H1 (cell line): ENCODE results near the gene CMTM2. TPM values are rescaled to one million over a fixed set of nuclear protein-coding genes. Genes with fewer than 3 reads are reported as not detected.

Source experiments
- CTCF ChIA-PET: fragments of 300-600 bp; sonication (Branson Sonifier 250); formaldehyde crosslinking; loops from one replicate; lab custom pipeline; 2021; ENCODE audit not compliant: partially characterized antibody; lab: Charles Lee
- POLR2A ChIA-PET: fragments of 300-600 bp; sonication (Branson Sonifier 250); formaldehyde crosslinking; loops from one replicate; lab custom pipeline; 2021; ENCODE audit warnings: inconsistent platforms; ENCODE audit not compliant: partially characterized antibody; lab: Charles Lee
- DNase-seq, 2 experiments: peaks; one replicate each; pipeline versions ENCODE4 v3.0.0 to v3.0.0-alpha.2; 2010 to 2022; ENCODE audit warnings: low spot score in 2 of 2, low read depth in 1 of 2, mixed read lengths in 1 of 2
- FAIRE-seq: peaks from 2 replicates; lab custom pipeline; 2011; peaks lifted over from hg19 to GRCh38; lab: Jason Lieb, UNC
- H2AFZ ChIP-seq: 2 replicates; pipeline ENCODE4 v1.8.1; 2012; ENCODE audit warnings: low read length, inconsistent platforms
- H2AK5ac ChIP-seq: 2 replicates; pipeline ENCODE4 v1.6.1; 2013; ENCODE audit warnings: low read depth, low read length
- H2BK120ac ChIP-seq: replicated peaks from 2 replicates; pipeline ENCODE3; 2013; ENCODE audit warnings: low read depth, low read length, inconsistent platforms
- H2BK12ac ChIP-seq: 2 replicates; pipeline ENCODE4 v1.6.1; 2013; ENCODE audit warnings: low read depth, low read length
- H2BK15ac ChIP-seq: 2 replicates; pipeline ENCODE4 v1.6.1; 2013; ENCODE audit warnings: low read length
- H2BK20ac ChIP-seq: 2 replicates; pipeline ENCODE4 v1.6.1; 2013; ENCODE audit warnings: low read length
- H2BK5ac ChIP-seq: 2 replicates; pipeline ENCODE4 v1.6.1; 2013; ENCODE audit warnings: low read depth, low read length
- H3K14ac ChIP-seq: 2 replicates; pipeline ENCODE4 v1.6.1; 2013; ENCODE audit warnings: inconsistent platforms; ENCODE audit not compliant: insufficient read length
- H3K18ac ChIP-seq: 2 replicates; pipeline ENCODE4 v1.6.1; 2013; ENCODE audit warnings: low read length; ENCODE audit errors: extremely low read depth
- H3K23ac ChIP-seq: 2 replicates; pipeline ENCODE4 v1.6.1; 2013; ENCODE audit warnings: inconsistent platforms; ENCODE audit not compliant: insufficient read length
- H3K23me2 ChIP-seq: 2 replicates; pipeline ENCODE4 v1.6.1; 2013; ENCODE audit warnings: low read depth, low read length
- H3K27ac ChIP-seq: 2 replicates; pipeline ENCODE4 v1.6.1; 2011; ENCODE audit warnings: low read depth, low read length, inconsistent platforms
- H3K27me3 ChIP-seq, 4 experiments: replicated peaks in 1 of 4; 1 replicate in 1 of 4; 2 replicates in 3 of 4; pipeline versions ENCODE4 v1.6.1 to v1.8.1; 2011 to 2013; ENCODE audit warnings: low read length in 3 of 4, mild to moderate bottlenecking in 3 of 4, inconsistent platforms in 2 of 4, mixed read lengths in 2 of 4, moderate library complexity in 1 of 4; ENCODE audit not compliant: control insufficient read depth in 3 of 4, insufficient read depth in 3 of 4; ENCODE audit errors: extremely low read depth in 1 of 4
- H3K36me3 ChIP-seq, 4 experiments: 2 replicates each; pipeline versions ENCODE4 v1.6.1 to v1.8.1; 2011 to 2013; ENCODE audit warnings: mild to moderate bottlenecking in 4 of 4, low read length in 3 of 4, moderate library complexity in 2 of 4, control low read depth in 1 of 4, inconsistent platforms in 1 of 4; ENCODE audit not compliant: insufficient read depth in 4 of 4, control insufficient read depth in 2 of 4
- H3K4ac ChIP-seq: replicated peaks from 2 replicates; pipeline ENCODE3; 2013; ENCODE audit warnings: low read length, low read depth, mixed read lengths, inconsistent platforms; ENCODE audit not compliant: insufficient read length
- H3K4me1 ChIP-seq, 4 experiments: replicated peaks in 1 of 4; 1 replicate in 1 of 4; 2 replicates in 3 of 4; pipeline versions ENCODE4 v1.6.1 to v1.8.1; 2011 to 2013; ENCODE audit warnings: low read length in 3 of 4, inconsistent platforms in 2 of 4, mixed read lengths in 1 of 4; ENCODE audit not compliant: insufficient read depth in 4 of 4, control insufficient read depth in 3 of 4
- H3K4me2 ChIP-seq, 2 experiments: 2 replicates each; pipeline versions ENCODE4 v1.6.1 to v1.8.1; 2011 to 2013; ENCODE audit warnings: low read depth in 2 of 2, low read length in 2 of 2, control low read depth in 1 of 2, inconsistent platforms in 1 of 2, mild to moderate bottlenecking in 1 of 2; ENCODE audit not compliant: insufficient read depth in 1 of 2
- H3K4me3 ChIP-seq, 4 experiments: fragments of 200-600, 300-600 bp in 1 of 4; sonication (generic), shearing (Covaris generic), sonication (Bioruptor Twin) in 1 of 4; 2 replicates each; pipeline versions ENCODE4 v1.5.1 to v1.8.1; 2011 to 2016; ENCODE audit warnings: low read length in 4 of 4, low read depth in 3 of 4, control low read depth in 2 of 4, inconsistent platforms in 2 of 4, mild to moderate bottlenecking in 2 of 4, mixed read lengths in 1 of 4, moderate library complexity in 1 of 4; ENCODE audit not compliant: insufficient read depth in 2 of 4; ENCODE audit errors: extremely low read depth in 1 of 4
- H3K56ac ChIP-seq: replicated peaks from 2 replicates; pipeline ENCODE3; 2013; ENCODE audit warnings: low read depth, mild to moderate bottlenecking, mixed read lengths, low read length, inconsistent platforms; ENCODE audit not compliant: insufficient read length
- H3K79me1 ChIP-seq: 2 replicates; pipeline ENCODE4 v1.6.1; 2013; ENCODE audit warnings: low read depth, low read length, control low read depth
- H3K79me2 ChIP-seq, 2 experiments: 2 replicates each; pipeline versions ENCODE4 v1.6.1 to v1.8.1; 2012 to 2013; ENCODE audit warnings: low read length in 2 of 2, mild to moderate bottlenecking in 2 of 2, inconsistent platforms in 1 of 2; ENCODE audit not compliant: insufficient read depth in 2 of 2, control insufficient read depth in 1 of 2
- H3K9ac ChIP-seq, 4 experiments: replicated peaks in 1 of 4; 1 replicate in 1 of 4; 2 replicates in 3 of 4; pipeline versions ENCODE4 v1.6.1 to v1.8.1; 2011 to 2013; ENCODE audit warnings: low read depth in 3 of 4, low read length in 3 of 4, control low read depth in 2 of 4, mild to moderate bottlenecking in 2 of 4, moderate library complexity in 2 of 4, inconsistent platforms in 1 of 4; ENCODE audit errors: extremely low read depth in 1 of 4
- H3K9me3 ChIP-seq, 2 experiments: 2 replicates each; pipeline versions ENCODE4 v1.6.1 to v1.8.1; 2012 to 2013; ENCODE audit warnings: mild to moderate bottlenecking in 2 of 2, moderate library complexity in 2 of 2, control low read depth in 1 of 2, inconsistent platforms in 1 of 2, low read depth in 1 of 2, low read length in 1 of 2, mixed read lengths in 1 of 2; ENCODE audit not compliant: insufficient read depth in 2 of 2
- H4K20me1 ChIP-seq, 2 experiments: replicated peaks in 1 of 2; 2 replicates each; pipeline versions ENCODE3 to v1.8.1; 2011 to 2013; ENCODE audit warnings: inconsistent platforms in 2 of 2, low read length in 2 of 2, mild to moderate bottlenecking in 1 of 2; ENCODE audit not compliant: insufficient read depth in 2 of 2, control insufficient read depth in 1 of 2
- H4K5ac ChIP-seq: 2 replicates; pipeline ENCODE4 v1.6.1; 2013; ENCODE audit warnings: low read length, low read depth, mixed read lengths, inconsistent platforms; ENCODE audit not compliant: insufficient read length
- H4K8ac ChIP-seq: 2 replicates; pipeline ENCODE4 v1.8.0; 2013; ENCODE audit warnings: mild to moderate bottlenecking, moderate library complexity, low read length, inconsistent platforms; ENCODE audit not compliant: insufficient read depth; ENCODE audit errors: extremely low read depth
- H4K91ac ChIP-seq: replicated peaks from 2 replicates; pipeline ENCODE3; 2013; ENCODE audit warnings: low read length, mixed read lengths, inconsistent platforms; ENCODE audit not compliant: insufficient read length
- GABPA ChIP-seq: IDR thresholded peaks from 2 replicates; pipeline ENCODE4 v1.6.1; 2011; ENCODE audit warnings: mild to moderate bottlenecking, low read length, moderate library complexity, borderline replicate concordance; ENCODE audit not compliant: insufficient read depth
- YY1 ChIP-seq: IDR thresholded peaks from 2 replicates; pipeline ENCODE4 v1.6.1; 2011; ENCODE audit warnings: low read depth, mild to moderate bottlenecking, low read length
- WGBS, 2 experiments: shearing (Covaris generic) in 1 of 2; methylation state at CpG; one replicate each; pipeline versions ENCODE4 v1.1.6 to v1.1.7; 2013 to 2015; ENCODE audit warnings: low lambda C conversion rate in 2 of 2, mixed read lengths in 2 of 2, inconsistent platforms in 1 of 2, low coverage in 1 of 2, missing lambda C conversion rate in 1 of 2; ENCODE audit not compliant: insufficient replicate concordance in 2 of 2, insufficient coverage in 1 of 2, insufficient read length in 1 of 2; ENCODE audit errors: extremely low coverage in 1 of 2, missing lambda C conversion rate in 1 of 2; 5-methylcytosine and 5-hydroxymethylcytosine counted together
- polyA plus RNA-seq, 7 experiments: library from polyadenylated mRNA; depleted of rRNA in 3 of 7; stranded (reverse) in 5 of 7; unstranded in 2 of 7; fragments of >200 nt in 5 of 7; fragments of 200-250 nt in 2 of 7; gene quantifications; 1 replicate in 5 of 7; 2 replicates in 1 of 7; 4 replicates in 1 of 7; pipeline versions ENCODE4 v1.2.1 to v1.2.3, GENCODE V29; 2011 to 2013; ENCODE audit warnings: missing spikeins in 2 of 7, mixed read lengths in 2 of 7
- total RNA-seq: library from RNA; stranded (reverse); fragmentation: NEBNext Ultra II Directional; extraction: Animal tissue kit (Norgen Biotek cat#: 25700); gene quantifications from 2 replicates; pipeline ENCODE4 v1.2.1, GENCODE V29; 2021

CMTM2 gene
- total and polyA plus RNA-seq, 2 of the 8 experiments (the other 6 are each of a cell fraction or from before 2014, with no cell fraction given): not detected

GRCh38 chr16:66637806-66638205 lies 58.5 kb downstream of the CMTM2 start:
- no peak overlapping the region for H2BK5ac ChIP-seq
- no peak overlapping the region for H3K14ac ChIP-seq
- H3K56ac ChIP-seq: no peak overlapping the region
- POLR2A ChIA-PET: no interaction called here
- CTCF ChIA-PET: interaction anchor here (0.8 to 7.3 kb wide), 3 partner anchors 14 to 68 kb away, joined by 3 to 42 read pairs (median 3); no protein-coding TSS in a partner anchor
- peaks cover 0 to 5% (median 2%) of the 10 kb centered on the region in 4 experiments; a peak in 2 of 7 replicates for H3K4me1 ChIP-seq
- no peak overlapping the region for H4K5ac ChIP-seq
- no peak overlapping the region for H3K4me2 ChIP-seq
- H3K27me3 ChIP-seq: no peaks in the 10 kb centered on the region
- no peak overlapping the region for H3K9ac ChIP-seq
- H2BK20ac ChIP-seq: no peak overlapping the region
- no peak for DNase-seq
- H3K27ac ChIP-seq: no peak overlapping the region
- no peaks in the 10 kb centered on the region for H3K9me3 ChIP-seq
- no peak overlapping the region for H3K4me3 ChIP-seq
- H2BK120ac ChIP-seq: no peak overlapping the region
- H3K4ac ChIP-seq: no peak overlapping the region
- no peaks in the 10 kb centered on the region for H3K23me2 ChIP-seq
- no peak for FAIRE-seq
- H2BK12ac ChIP-seq: no peak overlapping the region
- peaks cover 0 to 17% of the 10 kb centered on the region in 2 experiments; a peak in 2 of 4 replicates for H3K79me2 ChIP-seq
- no peaks in the 10 kb centered on the region; the same call in 1 of the 2 replicates for H3K79me1 ChIP-seq
- no peak overlapping the region for H2BK15ac ChIP-seq
- H3K18ac ChIP-seq: no peak overlapping the region
- H4K91ac ChIP-seq: no peak overlapping the region
- H3K23ac ChIP-seq: no peak overlapping the region
- WGBS, 2 experiments: 89% methylated on average over 3 of the region's 3 CpGs; no CpG with 5 or more reads in 1 of the 2 experiments
- no peak overlapping the region for H2AFZ ChIP-seq
- H4K8ac ChIP-seq: no peak overlapping the region
- no peak overlapping the region for H2AK5ac ChIP-seq
- H3K36me3 ChIP-seq: peaks cover 0 to 12% (median 0%) of the 10 kb centered on the region in 4 experiments; a peak in 1 of 8 replicates
- H4K20me1 ChIP-seq: no peaks in the 10 kb centered on the region
- no peak for TF ChIP-seq YY1
- TF ChIP-seq GABPA: no peak
